Measurements from ENCODE around the gene LSM10. TPM values are rescaled to one million over a fixed set of nuclear protein-coding genes. Genes with fewer than 3 reads are reported as not detected.

The LSM10 gene
- total RNA-seq, 1 donor from 2014 or later, result 27.6 TPM

- no peak for TF ChIP-seq CTCF (IDR thresholded peaks at IDR 0.05; ENCODE audit: insufficient read depth, low read length, poor library complexity, severe bottlenecking)
- Histone ChIP-seq H3K36me3 (ENCODE audit: control insufficient read depth, insufficient read depth, low read length) (no peaks in the 10 kb centered on the region), H3K27me3 (ENCODE audit: control insufficient read depth, insufficient read depth, low read length) (no peaks in the 10 kb centered on the region), H3K4me3 (ENCODE audit: low read depth, low read length) (peak within 1 kb of the TSS; percentile 69)
- peak; percentile 96 for DNase-seq (ENCODE audit: low read depth)
These were observed 12.1 kb downstream of the LSM10 start, which contains the start of gene STK40 for GRCh38 chr1:36385410-36386264. TSS of gene STK40 (minus strand) at chr1:36385924. CDS start at chr1:36361332, 24,592 bp downstream.

GRCh38 chr1:36384542-36385409, 12.9 kb downstream of the LSM10 start:
- no peak for TF ChIP-seq CTCF (IDR thresholded peaks at IDR 0.05; ENCODE audit: insufficient read depth, low read length, poor library complexity, severe bottlenecking)
- Histone ChIP-seq H3K36me3 (ENCODE audit: control insufficient read depth, insufficient read depth, low read length) (no peaks in the 10 kb centered on the region), H3K27me3 (ENCODE audit: control insufficient read depth, insufficient read depth, low read length) (no peaks in the 10 kb centered on the region), H3K4me3 (ENCODE audit: low read depth, low read length) (peak overlapping the region; percentile 69)
- DNase-seq (ENCODE audit: low read depth), result no peak

GRCh38 chr1:36383240-36383639, 14.5 kb downstream of the LSM10 start:
- no peaks in the 10 kb centered on the region for H3K27me3 ChIP-seq (ENCODE audit: control insufficient read depth, insufficient read depth, low read length)
- TF ChIP-seq CTCF (IDR thresholded peaks at IDR 0.05; ENCODE audit: insufficient read depth, low read length, poor library complexity, severe bottlenecking), result no peak
- no peak for DNase-seq (ENCODE audit: low read depth)
- H3K4me3 ChIP-seq (ENCODE audit: low read depth, low read length), result no peak overlapping the region
- H3K36me3 ChIP-seq (ENCODE audit: control insufficient read depth, insufficient read depth, low read length), result no peaks in the 10 kb centered on the region

- Histone ChIP-seq H3K36me3 (ENCODE audit: control insufficient read depth, insufficient read depth, low read length) (no peaks in the 10 kb centered on the region), H3K27me3 (ENCODE audit: control insufficient read depth, insufficient read depth, low read length) (no peaks in the 10 kb centered on the region), H3K4me3 (ENCODE audit: low read depth, low read length) (no peak overlapping the region)
- no peak for TF ChIP-seq CTCF (IDR thresholded peaks at IDR 0.05; ENCODE audit: insufficient read depth, low read length, poor library complexity, severe bottlenecking)
- DNase-seq (ENCODE audit: low read depth), result no peak
These were observed 15.0 kb downstream of the LSM10 start for GRCh38 chr1:36382669-36383068.

- Histone ChIP-seq H3K36me3 (ENCODE audit: control insufficient read depth, insufficient read depth, low read length) (no peaks in the 10 kb centered on the region), H3K27me3 (ENCODE audit: control insufficient read depth, insufficient read depth, low read length) (no peaks in the 10 kb centered on the region), H3K4me3 (ENCODE audit: low read depth, low read length) (no peak overlapping the region)
- TF ChIP-seq CTCF (IDR thresholded peaks at IDR 0.05; ENCODE audit: insufficient read depth, low read length, poor library complexity, severe bottlenecking), result no peak
- DNase-seq (ENCODE audit: low read depth), result no peak
These were observed 15.5 kb downstream of the LSM10 start for GRCh38 chr1:36382231-36382630.
